T-helper 1 cell (primary cell): ENCODE results near the gene NOL11.
"Not testable (repeated sequence)": the region's sequence is repeated elsewhere in the genome, so short reads cannot be mapped to it uniquely, and the experiment has no call there.

Experiments used
- DNase-seq, 5 donors: peaks; one replicate each; pipeline ENCODE4 v3.0.0-alpha.2; 2012 to 2020

The NOL11 gene

DNA sequence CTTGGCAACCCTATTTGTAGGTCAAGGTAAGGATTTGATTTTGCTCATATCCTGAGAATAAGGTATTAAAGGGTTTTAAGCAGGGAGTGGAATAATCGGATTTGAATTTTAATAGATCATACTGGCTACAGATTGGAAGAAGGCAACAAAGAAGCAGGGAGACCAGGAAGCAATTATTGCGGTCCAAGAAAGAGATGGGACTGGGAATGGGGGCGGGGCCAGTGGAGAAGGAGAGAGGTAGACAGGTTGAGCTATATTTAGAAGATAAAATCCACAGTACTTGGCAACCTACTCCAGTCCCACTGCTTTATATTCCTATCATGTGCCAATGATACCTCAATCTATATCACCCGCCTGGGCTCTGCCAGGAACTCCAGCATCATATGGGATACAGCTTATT is 5.8 kb upstream of the NOL11 start:
- DNase-seq: no peak

DNA sequence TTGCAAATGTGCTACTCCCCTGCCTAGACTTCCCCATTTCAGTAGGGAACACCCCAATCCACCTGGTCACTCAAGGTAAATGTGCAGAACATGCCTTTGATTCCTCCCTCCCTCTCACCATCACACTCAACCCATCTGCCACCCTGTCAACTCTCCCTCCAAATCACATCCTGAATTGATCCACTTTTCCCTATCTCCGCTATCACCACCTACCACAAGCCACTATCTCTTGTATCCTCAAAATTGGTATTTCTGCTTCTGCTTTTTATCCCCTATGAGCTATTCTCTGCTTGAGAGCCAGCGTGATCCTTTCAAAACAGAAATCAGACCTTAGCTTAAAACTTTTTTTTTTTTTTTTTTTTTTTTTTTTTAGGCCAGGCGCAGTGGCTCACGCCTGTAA is 5.4 kb upstream of the NOL11 start:
- DNase-seq: no peak

DNA sequence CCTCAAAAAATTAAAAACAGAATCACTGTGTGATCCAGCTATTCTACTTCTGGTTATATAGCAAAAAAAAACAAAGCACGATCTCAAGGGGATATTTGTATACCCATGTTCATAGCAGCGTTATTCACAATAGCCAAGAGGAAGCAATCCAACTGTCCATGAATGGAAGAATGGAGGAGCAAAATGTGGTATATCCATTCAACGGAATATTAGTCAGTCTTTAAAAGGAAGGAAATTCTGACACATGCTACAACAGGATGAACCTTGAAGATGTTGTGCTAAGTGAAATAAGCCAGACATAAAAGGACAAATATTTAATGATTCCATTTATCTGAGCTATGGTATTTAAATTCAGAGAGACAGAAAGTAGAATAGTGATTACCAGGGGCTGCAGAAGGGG is 4.6 kb upstream of the NOL11 start:
- DNase-seq: no peak

DNA sequence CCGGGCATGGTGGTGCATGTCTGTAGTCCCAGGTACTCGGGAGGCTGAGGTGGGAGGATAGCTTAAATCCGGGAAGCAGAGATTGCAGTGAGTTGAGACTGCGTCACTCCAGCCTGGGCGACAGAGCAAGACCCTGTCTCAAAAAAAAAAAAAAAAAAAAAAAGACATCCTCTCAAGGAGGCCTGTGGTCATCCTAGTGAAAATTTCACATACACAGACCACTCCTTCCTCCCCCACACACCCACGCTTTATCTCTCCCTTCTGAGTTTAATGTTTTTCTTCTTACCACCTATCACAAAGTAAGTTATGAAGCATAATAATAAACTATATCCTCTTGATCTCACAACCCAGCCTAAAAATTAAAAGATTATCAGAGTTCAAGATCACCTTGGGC is 1.3 kb upstream of the NOL11 start:
- DNase-seq: no peak

DNA sequence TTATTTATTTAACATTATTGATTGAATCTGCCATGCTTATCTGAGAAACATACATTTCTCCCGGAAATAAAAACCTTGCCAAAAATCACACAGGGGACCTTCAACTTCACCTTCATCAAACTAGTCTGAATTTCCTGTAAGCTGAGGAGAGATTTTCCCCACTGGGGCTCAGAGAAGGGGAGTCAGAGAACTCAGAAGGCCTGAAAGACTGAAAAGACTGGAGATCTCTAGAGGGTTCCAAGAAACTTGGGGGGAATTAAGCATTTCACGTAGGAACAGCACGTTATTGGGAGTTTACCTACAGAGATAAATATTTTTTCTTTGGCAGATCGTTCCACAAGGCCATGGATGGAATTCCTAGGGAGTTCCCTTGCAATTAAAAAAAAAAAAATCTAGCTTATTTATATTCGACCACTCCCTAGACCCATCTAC is 528 bp upstream of the NOL11 start:
- DNase-seq: no peak

DNA sequence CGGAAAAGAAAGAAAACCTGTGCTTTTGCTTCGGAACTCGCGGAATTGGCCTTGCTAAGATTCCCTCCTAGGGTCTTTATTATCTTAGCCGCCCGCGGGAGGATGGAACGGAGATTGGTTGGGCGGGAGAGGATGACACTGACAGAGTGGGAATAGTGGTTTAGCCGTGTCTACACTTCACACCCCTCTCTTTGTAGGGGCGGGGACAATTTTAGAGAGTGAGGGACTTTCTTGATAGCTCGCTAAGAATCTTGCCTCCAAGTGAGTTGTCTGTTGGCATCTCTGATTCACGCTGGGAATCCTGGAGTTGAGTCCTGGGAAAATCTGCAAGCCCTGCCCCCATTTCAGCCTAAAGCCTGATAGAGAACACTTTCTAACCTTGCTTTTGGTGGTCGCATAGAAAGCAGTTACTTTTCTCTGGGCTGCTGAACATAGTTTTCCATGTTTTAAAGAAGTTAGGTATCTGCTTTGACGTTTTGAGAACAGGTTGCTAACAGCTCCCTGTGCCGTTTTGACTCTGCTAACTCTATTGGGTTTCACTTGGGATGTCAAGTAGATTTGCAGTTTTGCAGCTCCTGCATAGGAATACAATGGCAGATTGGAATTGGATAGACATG is 697 bp downstream of the NOL11 start:
- peak in 2 of 5 donors; percentile 7 to 16 for DNase-seq

DNA sequence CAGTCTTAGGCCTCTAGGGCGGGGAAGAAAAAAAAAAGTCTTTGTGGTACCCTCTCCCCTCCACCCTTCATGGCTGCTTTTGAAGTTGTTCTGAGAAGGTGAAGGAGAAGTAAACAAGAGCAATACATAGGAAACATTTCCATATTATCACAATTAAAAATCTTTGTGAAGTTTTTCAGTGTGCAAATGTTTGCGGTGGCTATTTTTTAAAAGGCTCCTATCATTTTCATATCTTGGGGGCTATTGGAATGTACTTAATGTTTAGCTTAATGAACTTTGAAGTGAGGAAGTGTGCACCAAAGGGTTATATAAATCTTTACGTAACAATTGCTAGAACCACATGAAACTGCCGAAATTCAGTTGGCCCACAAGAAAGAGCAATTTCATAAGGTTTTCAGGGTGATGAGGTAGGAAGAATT is 7.6 kb downstream of the NOL11 start:
- no peak for DNase-seq

DNA sequence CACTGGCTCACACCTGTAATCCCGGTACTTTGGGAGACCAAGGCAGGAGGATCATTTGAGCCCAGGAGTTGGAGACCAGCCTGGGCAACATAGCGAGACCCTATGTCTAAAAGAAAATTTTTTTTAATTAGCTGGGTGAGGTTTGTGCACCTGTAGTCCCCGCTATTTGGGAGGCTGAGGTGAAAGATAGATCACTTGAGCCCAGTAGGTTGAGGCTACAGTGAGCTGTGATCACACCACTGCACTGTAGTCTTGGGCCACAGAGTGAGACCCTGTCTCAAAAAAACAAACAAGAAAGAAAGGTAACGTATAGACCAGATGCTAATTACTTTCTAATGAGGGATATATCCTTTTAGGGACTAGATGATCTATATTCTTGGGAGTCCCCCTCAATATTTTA is 8.1 kb downstream of the NOL11 start:
- no peak for DNase-seq

DNA sequence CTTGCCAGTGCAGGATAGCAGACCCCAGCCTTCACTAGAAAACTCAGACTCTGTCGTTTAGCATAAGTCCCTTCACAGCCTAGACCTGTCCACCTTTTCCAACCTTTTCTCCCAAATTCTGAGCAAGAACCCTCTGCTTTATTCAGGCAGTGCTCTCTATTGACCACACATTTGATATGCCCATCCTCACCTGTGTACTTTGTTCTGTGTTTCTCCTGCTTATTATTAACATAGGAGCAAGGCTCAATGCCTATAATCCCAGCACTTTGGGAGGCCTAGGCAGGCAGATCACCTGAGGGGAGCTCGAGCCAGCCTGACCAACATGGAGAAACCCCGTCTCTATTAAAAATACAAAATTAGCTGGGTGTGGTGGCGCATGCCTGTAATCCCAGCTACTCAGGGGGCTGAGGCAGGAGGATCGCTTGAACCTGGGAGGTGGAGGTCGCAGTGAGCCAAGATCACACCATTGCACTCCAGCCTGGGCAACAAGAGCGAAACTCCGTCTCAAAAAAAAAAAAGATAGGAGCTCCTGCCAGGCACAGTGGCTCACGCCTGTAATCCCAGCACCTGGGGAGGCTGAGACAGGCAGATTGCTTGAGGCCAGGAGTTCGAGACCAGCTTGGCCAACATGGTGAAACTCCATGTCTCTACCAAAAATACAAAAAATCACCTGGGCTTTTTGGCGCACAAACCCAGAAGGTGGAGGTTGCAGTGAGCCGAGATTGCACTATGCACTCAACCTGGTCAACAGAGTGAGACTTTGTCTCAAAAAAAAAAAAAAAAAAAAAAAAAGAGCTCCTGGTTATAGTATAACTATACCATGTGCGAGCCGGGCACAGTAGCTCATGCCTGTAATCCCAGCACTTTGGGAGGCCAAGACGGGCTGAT is 9.7 kb downstream of the NOL11 start:
- DNase-seq: not testable (repeated sequence)

DNA sequence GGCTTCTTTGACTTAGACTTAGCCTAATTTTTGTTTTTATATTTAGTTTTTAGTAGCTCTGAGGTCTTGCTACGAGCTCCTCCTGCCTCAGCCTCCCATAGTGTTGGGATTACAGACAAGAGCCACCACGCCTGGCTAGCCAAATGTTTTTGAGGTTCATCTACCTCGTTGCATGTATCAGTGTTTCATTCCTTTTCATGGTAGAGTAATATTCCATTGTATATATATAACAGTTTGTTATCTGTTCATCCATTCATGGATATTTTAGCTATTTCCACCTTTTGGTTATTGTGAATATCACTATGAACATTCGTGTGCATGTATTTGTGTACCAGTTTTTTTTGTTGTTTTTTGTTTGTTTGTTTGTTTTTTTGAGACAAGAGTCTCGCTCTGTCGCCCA is 12.2 kb downstream of the NOL11 start:
- DNase-seq: no peak

DNA sequence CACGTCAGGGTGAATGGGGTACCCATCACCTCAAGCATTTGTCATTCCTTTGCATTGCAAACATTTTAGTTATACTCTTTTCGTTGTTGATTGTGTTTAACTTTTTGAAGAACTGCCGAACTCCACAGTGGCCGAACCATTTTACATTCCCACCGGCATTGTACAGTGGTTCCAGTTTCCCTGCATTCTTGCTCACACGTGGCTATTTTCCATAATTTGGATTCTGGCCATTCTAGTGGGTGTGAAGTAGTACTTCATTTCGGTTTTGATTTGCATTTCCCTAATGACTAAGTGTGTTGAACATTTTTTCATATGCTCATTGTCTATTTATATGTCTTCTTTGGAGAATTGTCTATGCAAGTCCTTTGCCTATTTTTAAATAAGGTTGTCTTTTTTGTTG is 13.0 kb downstream of the NOL11 start:
- no peak for DNase-seq

DNA sequence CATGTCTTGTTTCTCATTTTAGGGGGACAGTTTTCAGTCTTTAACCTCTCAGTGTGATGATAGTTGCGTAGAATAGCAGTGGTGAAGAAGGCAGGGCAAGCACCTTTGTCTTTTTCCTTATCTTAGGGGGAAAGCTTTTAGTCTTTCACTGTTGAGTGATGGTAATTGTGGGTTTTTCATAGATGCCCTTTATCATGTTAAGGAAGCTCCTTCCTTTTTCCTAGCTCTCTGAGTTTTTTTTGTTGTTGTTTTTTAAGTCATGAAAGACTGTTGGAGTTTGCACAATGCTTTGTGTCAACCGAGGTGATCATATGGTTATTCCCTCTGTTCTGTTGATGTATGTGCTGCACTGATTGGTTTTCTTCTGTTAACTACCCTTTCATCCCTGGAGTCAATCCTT is 15.7 kb downstream of the NOL11 start:
- no peak for DNase-seq

DNA sequence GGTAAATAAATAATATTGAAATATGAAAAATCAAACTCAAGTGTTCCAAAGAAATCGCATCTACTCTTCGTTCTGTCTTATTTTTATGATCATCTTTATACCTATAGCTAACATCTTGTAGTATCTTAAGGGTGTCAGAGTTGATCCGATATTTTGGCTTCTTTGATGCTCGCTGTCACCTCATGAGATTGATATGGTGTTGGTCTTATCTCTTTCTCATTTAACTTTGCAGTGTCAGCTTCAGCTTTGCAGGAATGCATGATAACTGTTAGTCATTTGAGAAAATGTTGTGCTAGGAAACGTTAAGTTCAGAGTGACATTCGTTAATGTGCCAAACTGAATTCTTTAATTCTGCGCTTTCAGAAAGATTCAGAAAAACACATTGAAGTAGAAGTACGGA is 19.4 kb downstream of the NOL11 start:
- no peak for DNase-seq

DNA sequence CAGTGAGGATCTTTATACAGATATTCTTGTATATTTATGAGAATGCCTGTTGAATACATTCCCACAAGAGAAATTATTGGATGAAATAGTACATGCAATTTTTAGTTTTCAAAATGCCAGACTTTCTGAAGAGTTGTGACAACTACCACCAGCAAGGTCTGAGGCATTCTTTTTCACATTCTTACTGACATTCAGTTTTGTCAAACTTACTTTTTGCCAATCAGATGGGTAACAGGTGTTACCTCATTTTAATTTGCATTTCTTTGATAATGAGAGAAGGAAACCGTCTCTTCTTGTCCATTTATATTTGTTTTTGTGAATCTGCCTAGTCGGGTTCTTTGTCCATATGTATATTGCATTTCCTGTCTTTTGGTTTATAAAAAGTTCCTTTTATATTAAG is 24.3 kb downstream of the NOL11 start:
- no peak for DNase-seq

DNA sequence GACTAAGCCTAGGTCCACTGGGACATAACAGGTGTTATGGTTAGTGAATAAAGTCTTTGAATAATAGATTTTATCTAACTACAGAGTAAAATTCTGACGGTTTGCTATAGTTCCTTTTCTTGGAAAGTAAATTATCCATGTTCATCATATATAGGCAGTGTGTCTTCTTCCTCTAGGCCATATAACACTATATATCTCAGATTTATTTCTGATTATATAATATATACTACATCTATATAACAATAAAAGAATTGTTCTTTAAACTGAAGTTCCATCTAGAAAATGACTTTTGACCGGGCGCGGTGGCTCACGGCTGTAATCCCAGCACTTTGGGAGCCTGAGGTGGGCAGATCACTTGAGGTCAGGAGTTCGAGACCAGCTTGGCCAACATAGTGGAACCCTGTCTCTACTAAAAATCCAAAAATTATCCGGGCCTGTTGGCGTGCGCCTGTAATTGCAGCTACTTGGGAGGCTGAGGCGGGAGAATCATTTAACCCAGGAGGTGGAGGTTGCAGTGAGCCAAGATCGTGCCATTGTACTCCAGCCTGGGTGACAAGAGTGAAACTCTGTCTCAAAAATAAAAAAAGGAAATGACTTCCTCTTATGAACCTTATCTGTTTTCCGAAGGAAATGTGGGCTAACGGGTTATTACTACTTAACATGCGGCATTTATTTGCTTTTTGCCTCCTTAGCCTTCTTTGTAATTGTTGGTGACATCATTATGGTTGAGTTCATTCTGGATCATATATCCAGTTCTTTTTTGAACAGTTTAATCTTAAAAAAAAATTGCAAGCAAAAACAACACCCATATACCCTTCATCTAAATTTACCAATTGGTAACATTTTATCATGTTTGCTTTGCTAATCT is 29.2 kb downstream of the NOL11 start:
- no peak for DNase-seq

DNA sequence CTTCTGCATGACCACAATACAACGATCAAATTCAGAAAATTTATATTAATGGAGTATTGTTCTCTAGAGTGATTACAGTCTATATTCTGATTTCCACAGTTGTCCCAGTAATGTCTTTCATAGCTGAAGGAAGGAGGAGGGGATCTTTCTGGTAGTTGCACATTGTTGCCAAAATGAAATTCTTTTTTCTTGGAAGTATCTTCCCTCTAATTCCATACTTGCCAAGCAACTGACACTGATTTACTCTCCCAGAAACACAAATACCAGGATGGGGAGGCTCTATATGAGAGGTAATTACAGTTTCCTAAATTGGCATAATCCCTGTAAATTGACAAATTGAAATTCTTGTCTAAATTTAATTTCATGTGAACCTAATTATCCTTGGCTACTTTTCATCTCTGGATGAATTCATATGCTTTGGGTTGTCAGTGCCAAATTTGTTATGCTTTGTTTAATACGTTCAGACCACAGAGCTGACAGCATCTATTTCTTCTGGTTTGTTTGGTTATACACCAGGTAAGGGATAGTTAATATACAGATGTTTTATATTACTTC is 30.0 kb downstream of the NOL11 start:
- DNase-seq: no peak

DNA sequence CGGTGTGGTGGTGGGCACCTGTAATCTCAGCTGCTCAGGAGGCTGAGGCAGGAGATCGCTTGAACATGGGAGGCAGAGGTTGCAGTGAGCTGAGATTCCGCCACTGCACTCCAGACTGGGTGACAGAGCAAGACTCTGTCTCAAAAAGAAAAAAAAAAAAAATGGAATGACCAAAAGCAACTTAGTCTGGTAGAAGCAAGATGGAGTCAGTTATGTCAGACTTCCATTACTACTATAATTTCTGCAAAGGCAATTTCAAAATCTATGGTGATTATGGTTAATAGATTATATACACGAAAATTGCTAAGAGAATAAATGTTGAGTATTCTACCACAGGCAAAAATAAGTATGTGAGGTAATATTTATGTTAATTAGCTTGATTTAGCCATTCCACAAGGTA is 32.3 kb downstream of the NOL11 start:
- DNase-seq: no peak

DNA sequence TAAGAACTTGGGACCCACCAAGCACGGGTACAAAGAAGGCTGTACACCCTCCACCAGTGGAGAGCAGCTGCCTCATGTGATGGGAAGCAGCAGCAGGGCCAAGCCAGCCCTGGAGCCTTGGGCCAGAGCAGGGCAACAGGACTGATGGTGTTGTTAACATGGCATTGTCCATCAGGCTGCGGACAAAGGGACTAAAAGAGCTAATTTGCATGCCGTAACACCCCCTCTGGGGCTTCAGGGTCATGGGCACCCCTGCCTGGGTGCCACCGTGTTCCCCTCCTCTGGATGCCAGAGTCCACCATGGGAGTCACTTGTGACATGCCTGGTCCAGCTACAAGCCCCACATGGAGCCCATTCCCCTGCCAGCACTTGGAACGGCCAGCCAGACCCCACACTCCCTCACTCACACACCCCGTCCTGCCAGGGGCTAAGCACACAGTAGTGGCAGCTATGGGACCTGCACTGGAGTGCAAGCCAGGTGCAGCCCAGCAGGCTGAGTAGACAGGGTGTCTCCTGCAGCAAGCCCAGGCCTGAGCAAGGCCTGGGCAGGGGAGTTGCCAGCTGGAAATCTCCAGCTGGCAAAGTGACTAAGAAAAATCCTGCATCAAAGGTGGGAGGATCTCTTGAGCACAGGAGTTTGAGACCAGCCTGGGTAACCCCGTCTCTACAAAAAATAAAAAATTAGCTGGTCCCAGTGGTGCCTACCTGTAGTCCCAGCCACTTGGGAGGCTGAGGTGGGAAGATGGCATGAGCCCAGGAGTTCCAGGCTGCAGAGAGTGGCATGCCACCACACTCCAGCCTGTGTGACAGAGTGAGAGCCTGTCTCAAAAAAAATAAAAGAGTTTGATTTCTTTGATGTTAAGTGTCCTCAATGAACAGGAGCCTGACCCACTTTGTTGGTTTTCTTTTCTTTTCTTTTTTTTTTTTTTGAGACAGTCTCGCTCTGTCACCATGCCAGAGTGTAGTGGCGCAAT is 33.7 kb downstream of the NOL11 start:
- DNase-seq: no peak

DNA sequence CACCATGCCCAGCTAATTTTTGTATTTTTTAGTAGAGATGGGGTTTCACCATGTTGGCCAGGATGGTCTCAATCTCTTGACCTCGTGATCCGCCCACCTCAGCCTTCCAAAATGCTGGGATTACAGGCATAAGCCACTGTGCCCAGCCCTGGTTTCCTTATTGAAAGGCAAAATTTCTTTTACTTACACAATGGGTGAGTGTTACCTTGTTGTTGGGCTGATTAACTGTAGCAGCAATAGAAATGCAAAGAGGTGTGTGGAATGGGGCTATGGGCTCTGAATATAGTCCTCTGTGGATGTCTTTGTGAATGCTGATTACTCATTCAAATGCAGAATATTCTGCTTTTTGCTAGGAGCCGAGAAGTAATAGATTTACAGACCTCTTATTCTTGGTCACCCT is 34.4 kb downstream of the NOL11 start:
- not testable (repeated sequence) for DNase-seq

DNA sequence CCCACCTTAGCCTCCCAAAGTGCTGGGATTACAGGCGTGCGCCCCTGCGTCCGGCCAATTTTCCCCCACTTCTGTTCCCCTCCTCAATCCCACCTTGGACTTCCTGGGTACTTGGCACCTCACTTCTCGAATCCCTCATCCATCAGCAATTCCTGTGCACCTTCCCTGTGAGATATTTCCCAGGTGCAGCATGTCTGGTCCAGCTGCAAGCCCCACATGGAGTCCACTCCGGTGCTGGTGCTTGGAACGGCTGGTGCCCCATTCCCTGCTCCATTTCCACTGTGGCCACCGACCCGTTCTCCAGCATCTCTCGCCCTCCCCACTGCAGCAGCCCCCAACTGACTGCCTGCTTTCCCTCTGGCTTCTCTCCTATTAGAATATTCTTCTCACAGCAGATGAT is 35.3 kb downstream of the NOL11 start:
- DNase-seq: no peak

DNA sequence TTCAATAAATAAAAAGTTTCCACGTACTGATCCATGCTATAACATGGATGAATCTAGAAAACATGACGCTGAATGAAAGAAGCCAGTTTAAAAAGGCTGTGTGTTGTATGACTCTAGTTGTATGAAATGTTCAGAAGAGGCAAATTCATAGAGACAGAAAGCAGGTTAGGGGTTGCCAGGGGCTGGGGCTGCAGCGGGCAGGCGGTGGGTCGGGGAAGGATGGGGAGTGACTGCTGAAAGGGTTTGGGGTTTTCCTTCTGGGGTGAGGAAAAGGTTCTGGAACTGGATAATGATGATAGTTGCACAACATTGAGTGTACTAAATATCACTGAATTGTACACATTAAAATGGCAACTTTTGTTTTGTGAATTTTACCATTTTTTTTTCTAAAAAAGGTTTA is 36.3 kb downstream of the NOL11 start:
- no peak for DNase-seq

DNA sequence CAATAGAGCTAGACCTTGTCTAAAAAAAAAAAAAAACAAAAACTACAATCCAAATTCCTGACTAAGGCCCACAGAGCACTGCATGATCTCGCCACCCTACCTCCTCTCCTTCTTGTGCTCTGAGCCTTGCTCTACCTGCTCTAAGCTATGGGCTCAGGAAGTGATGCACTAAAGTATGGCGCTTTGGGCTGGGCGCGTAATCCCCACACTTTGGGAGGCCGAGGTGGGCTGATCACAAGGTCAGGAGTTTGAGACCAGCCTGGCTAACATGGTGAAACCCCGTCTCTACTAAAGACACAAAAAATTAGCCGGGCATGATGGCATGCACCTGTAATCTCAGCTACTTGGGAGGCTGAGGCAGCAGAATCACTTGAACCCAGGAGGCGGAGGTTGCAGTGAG is 37.0 kb downstream of the NOL11 start:
- not testable (repeated sequence) for DNase-seq
